HepG2 (cell line): Measurements from ENCODE around the gene LTBR.

Source experiments
- ARNTL ChIP-seq: sonication (generic); formaldehyde crosslinking; IDR thresholded peaks from 2 replicates; pipeline ENCODE4 v1.4.0; 2020; ENCODE audit warnings: mild to moderate bottlenecking, missing genetic modification reagents
- FIP1L1 ChIP-seq: fragments of 200-400 bp; formaldehyde crosslinking; IDR thresholded peaks from 2 replicates; pipeline ENCODE4 v1.6.1; 2018; ENCODE audit warnings: low read depth, mild to moderate bottlenecking, low read length, moderate library complexity, borderline replicate concordance; ENCODE audit not compliant: insufficient read depth
- NR2C2 ChIP-seq: sonication (generic); formaldehyde crosslinking; IDR thresholded peaks from 2 replicates; pipeline ENCODE4 v1.4.0; 2020; ENCODE audit warnings: missing genetic modification reagents, mild to moderate bottlenecking, moderate library complexity, borderline replicate concordance
- RFX5 ChIP-seq: IDR thresholded peaks from 2 replicates; pipeline ENCODE4 v1.6.1; 2011; ENCODE audit warnings: low read depth, low read length, improper control_type of control experiment
- TEAD2 ChIP-seq: sonication (generic); formaldehyde crosslinking; IDR thresholded peaks from 2 replicates; pipeline ENCODE4 v1.9.0; 2021; ENCODE audit warnings: missing genetic modification reagents
- ZBTB1 ChIP-seq: sonication (generic); formaldehyde crosslinking; IDR thresholded peaks from 2 replicates; pipeline ENCODE4 v1.4.0; 2020; ENCODE audit warnings: missing genetic modification reagents, borderline replicate concordance
- ZNF274 ChIP-seq: sonication (generic); formaldehyde crosslinking; IDR thresholded peaks from 2 replicates; pipeline ENCODE4 v1.5.1; 2020; ENCODE audit warnings: mild to moderate bottlenecking, missing genetic modification reagents
- ZNF75D ChIP-seq: sonication (generic); formaldehyde crosslinking; IDR thresholded peaks from 2 replicates; pipeline ENCODE4 v1.8.1; 2023; ENCODE audit warnings: missing genetic modification reagents, mild to moderate bottlenecking, borderline replicate concordance
- TF ChIP-seq, protein P1 (sequence below): sonication (generic); formaldehyde crosslinking; IDR thresholded peaks from 2 replicates; pipeline ENCODE4 v1.5.0; 2020; ENCODE audit warnings: mild to moderate bottlenecking, missing genetic modification reagents, moderate library complexity
- TF ChIP-seq, protein P2 (sequence below): fragments of 450-650 bp; IDR thresholded peaks from 2 replicates; pipeline ENCODE4 v1.6.1; 2016
- TF ChIP-seq, protein P3 (sequence below): IDR thresholded peaks from 2 replicates; pipeline ENCODE4 v1.6.1; 2016; ENCODE audit warnings: mild to moderate bottlenecking

DNA sequence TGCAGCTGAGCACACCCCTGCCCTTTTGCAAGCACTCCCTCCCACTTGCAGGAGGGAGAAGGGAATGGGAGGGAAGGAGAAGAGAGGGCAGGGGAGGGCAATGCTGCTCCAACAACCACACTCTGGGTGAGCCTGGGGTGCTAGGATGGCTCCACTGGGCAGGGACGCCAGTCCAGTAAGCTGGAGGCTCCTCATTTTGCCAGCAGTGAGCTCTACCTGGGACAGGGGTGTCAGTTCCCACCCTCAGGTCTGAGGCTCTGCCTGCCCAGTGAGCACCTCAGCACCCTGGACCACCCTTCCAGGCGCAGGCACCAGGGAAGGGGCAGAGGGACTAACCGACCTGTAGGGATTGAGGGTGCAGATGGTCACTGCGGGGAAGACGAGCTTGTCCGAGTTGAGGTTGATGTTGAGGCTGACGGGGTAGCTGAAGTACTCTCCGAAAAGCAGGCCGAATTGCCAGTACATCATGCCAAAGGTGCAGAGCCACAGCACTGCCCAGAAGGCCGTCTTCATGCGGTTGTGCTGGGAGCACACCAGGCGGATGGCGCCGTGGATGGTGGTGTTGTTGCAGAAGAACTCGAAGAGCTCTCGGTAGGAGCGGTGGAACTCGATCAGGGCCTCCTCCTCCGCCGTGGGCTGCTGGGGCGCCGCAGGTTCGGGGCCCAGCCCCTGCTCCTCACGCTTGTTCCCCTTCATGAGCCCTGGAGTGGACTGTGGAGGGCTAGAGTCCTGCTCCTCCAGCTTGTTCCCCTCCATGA lies 9.8 kb upstream of the LTBR start:
- TF ChIP-seq, protein P1, sequence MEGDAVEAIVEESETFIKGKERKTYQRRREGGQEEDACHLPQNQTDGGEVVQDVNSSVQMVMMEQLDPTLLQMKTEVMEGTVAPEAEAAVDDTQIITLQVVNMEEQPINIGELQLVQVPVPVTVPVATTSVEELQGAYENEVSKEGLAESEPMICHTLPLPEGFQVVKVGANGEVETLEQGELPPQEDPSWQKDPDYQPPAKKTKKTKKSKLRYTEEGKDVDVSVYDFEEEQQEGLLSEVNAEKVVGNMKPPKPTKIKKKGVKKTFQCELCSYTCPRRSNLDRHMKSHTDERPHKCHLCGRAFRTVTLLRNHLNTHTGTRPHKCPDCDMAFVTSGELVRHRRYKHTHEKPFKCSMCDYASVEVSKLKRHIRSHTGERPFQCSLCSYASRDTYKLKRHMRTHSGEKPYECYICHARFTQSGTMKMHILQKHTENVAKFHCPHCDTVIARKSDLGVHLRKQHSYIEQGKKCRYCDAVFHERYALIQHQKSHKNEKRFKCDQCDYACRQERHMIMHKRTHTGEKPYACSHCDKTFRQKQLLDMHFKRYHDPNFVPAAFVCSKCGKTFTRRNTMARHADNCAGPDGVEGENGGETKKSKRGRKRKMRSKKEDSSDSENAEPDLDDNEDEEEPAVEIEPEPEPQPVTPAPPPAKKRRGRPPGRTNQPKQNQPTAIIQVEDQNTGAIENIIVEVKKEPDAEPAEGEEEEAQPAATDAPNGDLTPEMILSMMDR (CRISPR knock-in tag), result no peak
- TF ChIP-seq ARNTL (no peak), TEAD2 (no peak), FIP1L1 (no peak), ZNF274 (CRISPR knock-in tag) (no peak), ZBTB1 (CRISPR knock-in tag) (no peak), RFX5 (no peak), NR2C2 (CRISPR knock-in tag) (no peak), ZNF75D (CRISPR knock-in tag) (no peak)
- TF ChIP-seq, protein P2, sequence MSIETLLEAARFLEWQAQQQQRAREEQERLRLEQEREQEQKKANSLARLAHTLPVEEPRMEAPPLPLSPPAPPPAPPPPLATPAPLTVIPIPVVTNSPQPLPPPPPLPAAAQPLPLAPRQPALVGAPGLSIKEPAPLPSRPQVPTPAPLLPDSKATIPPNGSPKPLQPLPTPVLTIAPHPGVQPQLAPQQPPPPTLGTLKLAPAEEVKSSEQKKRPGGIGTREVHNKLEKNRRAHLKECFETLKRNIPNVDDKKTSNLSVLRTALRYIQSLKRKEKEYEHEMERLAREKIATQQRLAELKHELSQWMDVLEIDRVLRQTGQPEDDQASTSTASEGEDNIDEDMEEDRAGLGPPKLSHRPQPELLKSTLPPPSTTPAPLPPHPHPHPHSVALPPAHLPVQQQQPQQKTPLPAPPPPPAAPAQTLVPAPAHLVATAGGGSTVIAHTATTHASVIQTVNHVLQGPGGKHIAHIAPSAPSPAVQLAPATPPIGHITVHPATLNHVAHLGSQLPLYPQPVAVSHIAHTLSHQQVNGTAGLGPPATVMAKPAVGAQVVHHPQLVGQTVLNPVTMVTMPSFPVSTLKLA, result no peak
- TF ChIP-seq, protein P3, sequence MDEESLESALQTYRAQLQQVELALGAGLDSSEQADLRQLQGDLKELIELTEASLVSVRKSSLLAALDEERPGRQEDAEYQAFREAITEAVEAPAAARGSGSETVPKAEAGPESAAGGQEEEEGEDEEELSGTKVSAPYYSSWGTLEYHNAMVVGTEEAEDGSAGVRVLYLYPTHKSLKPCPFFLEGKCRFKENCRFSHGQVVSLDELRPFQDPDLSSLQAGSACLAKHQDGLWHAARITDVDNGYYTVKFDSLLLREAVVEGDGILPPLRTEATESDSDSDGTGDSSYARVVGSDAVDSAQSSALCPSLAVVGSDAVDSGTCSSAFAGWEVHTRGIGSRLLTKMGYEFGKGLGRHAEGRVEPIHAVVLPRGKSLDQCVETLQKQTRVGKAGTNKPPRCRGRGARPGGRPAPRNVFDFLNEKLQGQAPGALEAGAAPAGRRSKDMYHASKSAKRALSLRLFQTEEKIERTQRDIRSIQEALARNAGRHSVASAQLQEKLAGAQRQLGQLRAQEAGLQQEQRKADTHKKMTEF (CRISPR knock-in tag), result no peak
